Measurements from ENCODE around the gene GNPAT. TPM values are rescaled to one million over a fixed set of nuclear protein-coding genes. Genes with fewer than 3 reads are reported as not detected.

The GNPAT gene
- total RNA-seq, 2 experiments from 2014 or later, result 11.8 to 12.8 TPM

DNA sequence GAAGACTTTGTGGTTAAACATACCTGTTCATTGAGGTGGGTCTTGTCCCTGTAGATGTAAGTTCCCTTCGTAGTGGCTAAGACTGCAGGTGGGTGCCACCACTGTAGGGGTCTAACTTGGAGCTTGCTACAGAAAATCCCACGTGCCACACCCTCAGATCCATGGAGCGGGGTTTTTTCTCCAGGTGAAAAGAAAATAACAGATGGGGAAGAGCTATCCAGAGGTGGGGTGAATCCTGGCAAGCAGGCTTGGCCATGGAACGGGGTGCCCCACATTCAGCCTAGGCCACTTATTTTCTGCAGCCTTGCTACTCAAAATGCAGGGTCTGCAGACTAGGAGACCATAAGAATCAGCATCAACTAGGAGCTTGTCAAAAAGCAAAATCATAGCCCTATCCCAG, 72.6 kb downstream of the GNPAT start:
- Mint-ChIP-seq H3K36me3 (ENCODE audit: low read depth) (no peaks in the 10 kb centered on the region), H3K27me3 (no peaks in the 10 kb centered on the region), H3K27ac (no peak overlapping the region), H3K4me3 (no peak overlapping the region), H3K9me3 (no peaks in the 10 kb centered on the region), H3K4me1 (ENCODE audit: low read depth) (no peaks in the 10 kb centered on the region)
- Histone ChIP-seq H3K9me3 (ENCODE audit: control insufficient read depth in 1 of 2, insufficient read depth in 1 of 2, low read length in 2 of 2) (no peaks in the 10 kb centered on the region), H3K36me3 (ENCODE audit: insufficient read depth, low read length) (no peaks in the 10 kb centered on the region), H3K27me3 (ENCODE audit: control insufficient read depth in 1 of 2, insufficient read depth in 2 of 2, low read length in 2 of 2) (no peaks in the 10 kb centered on the region), H3K27ac (ENCODE audit: low read depth in 1 of 2, low read length in 2 of 2) (no peak overlapping the region), H3K4me1 (ENCODE audit: insufficient read depth, low read length) (no peaks in the 10 kb centered on the region), H3K4me3 (ENCODE audit: low read length) (no peak overlapping the region)
- intact Hi-C loops (cut with DNase I, micrococcal nuclease), result no loop called here
- POLR2A ChIA-PET, result no interaction called here
- TF ChIP-seq, protein P1, sequence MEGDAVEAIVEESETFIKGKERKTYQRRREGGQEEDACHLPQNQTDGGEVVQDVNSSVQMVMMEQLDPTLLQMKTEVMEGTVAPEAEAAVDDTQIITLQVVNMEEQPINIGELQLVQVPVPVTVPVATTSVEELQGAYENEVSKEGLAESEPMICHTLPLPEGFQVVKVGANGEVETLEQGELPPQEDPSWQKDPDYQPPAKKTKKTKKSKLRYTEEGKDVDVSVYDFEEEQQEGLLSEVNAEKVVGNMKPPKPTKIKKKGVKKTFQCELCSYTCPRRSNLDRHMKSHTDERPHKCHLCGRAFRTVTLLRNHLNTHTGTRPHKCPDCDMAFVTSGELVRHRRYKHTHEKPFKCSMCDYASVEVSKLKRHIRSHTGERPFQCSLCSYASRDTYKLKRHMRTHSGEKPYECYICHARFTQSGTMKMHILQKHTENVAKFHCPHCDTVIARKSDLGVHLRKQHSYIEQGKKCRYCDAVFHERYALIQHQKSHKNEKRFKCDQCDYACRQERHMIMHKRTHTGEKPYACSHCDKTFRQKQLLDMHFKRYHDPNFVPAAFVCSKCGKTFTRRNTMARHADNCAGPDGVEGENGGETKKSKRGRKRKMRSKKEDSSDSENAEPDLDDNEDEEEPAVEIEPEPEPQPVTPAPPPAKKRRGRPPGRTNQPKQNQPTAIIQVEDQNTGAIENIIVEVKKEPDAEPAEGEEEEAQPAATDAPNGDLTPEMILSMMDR (IDR thresholded peaks at IDR 0.05), result no peak
- ATAC-seq (ENCODE audit: poor library complexity), result no peak
- no peak for DNase-seq
- CTCF ChIA-PET, result no interaction called here

DNA sequence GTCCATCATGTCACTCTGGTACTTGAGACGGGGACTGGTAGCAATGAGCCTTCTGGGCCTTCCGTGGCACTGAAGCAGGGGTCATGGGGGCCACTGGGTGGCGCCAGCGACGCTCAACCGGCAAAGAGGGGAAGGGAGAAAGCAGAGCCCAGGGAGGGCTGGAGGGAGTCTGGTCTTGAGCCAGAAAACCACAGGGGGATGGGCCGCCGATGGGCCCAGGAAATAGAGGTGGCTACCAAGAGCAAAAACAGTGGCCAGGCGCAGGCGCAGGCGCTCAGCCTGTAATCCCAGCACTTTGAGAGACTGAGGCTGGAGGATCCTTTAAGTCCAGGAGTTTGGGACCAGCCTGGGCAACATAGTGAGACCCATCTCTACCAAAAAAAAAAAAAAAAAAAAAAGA, 74.9 kb downstream of the GNPAT start:
- Mint-ChIP-seq H3K4me3 (no peak overlapping the region), H3K9me3 (no peaks in the 10 kb centered on the region), H3K4me1 (ENCODE audit: low read depth) (no peaks in the 10 kb centered on the region), H3K36me3 (ENCODE audit: low read depth) (no peaks in the 10 kb centered on the region), H3K27ac (no peak overlapping the region), H3K27me3 (no peaks in the 10 kb centered on the region)
- ChIA-PET POLR2A (interaction anchor here (1.0 kb wide), 1 partner anchor 22 kb away, joined by 3 read pairs; the partner anchor contains the start of gene EXOC8), CTCF (interaction anchor here (1.4 kb wide), 1 partner anchor 50 kb away, joined by 4 read pairs; no protein-coding TSS in a partner anchor)
- Histone ChIP-seq H3K4me1 (ENCODE audit: insufficient read depth, low read length) (no peaks in the 10 kb centered on the region), H3K27ac (ENCODE audit: low read depth in 1 of 2, low read length in 2 of 2) (no peak overlapping the region), H3K27me3 (ENCODE audit: control insufficient read depth in 1 of 2, insufficient read depth in 2 of 2, low read length in 2 of 2) (no peaks in the 10 kb centered on the region), H3K9me3 (ENCODE audit: control insufficient read depth in 1 of 2, insufficient read depth in 1 of 2, low read length in 2 of 2) (no peaks in the 10 kb centered on the region), H3K36me3 (ENCODE audit: insufficient read depth, low read length) (no peaks in the 10 kb centered on the region), H3K4me3 (ENCODE audit: low read length) (no peak overlapping the region)
- ATAC-seq (ENCODE audit: poor library complexity) (peak; percentile 48), DNase-seq (peak in 12 of 14 experiments; percentile 15 to 65 (median 30))
- TF ChIP-seq, protein P1 (IDR thresholded peaks at IDR 0.05), result peak; percentile 33
- intact Hi-C loops (cut with DNase I, micrococcal nuclease), result loop anchor here in 1 of 2 experiments (2.0 kb wide), 1 partner anchor 289 kb away; no protein-coding TSS in a partner anchor

DNA sequence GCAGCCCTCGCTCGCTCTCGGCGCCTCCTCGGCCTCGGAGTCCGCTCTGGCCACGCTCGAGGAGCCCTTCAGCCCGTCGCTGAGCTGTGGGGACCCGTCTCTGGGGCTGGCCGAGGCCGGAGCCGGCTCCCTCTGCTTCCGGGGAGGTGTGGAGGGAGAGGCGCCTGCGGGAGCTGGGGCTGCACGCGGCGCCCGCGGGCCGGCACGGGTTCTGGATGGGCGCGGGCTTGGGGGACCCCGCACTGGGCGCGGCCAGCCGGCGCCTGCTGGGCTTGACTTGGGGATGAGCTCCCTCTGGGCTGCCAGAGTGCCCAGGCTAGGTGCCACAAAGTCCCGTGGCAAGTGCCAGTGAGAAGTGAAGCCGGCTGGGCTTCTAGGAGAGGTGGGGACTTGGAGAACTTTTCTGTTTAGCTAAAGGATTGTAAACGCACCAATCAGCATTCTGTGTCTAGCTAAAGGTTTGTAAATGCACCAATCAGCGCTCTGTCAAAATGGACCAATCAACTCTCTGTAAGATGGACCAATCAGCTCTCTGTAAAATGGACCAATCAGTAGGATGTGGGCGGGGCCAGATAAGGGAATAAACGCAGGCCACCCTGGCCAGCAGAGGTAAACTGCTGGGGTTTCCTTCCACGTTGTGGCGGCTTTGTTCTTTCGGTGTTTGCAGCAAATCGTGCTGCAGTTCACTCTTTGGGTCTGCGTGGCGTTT, 76.4 kb downstream of the GNPAT start:
- H3K4me1 ChIP-seq (ENCODE audit: insufficient read depth, low read length), result no peaks in the 10 kb centered on the region
- CTCF ChIA-PET, result no interaction called here
- Mint-ChIP-seq H3K27ac (no peak overlapping the region), H3K4me3 (no peak overlapping the region), H3K4me1 (ENCODE audit: low read depth) (no peaks in the 10 kb centered on the region), H3K36me3 (ENCODE audit: low read depth) (no peaks in the 10 kb centered on the region), H3K27me3 (no peaks in the 10 kb centered on the region), H3K9me3 (no peaks in the 10 kb centered on the region)
- DNase-seq (no peak), ATAC-seq (ENCODE audit: poor library complexity) (no peak)
- H3K9me3 ChIP-seq (ENCODE audit: control insufficient read depth in 1 of 2, insufficient read depth in 1 of 2, low read length in 2 of 2), result no peaks in the 10 kb centered on the region
- H3K27ac ChIP-seq (ENCODE audit: low read depth in 1 of 2, low read length in 2 of 2), result no peak overlapping the region
- no peaks in the 10 kb centered on the region for H3K36me3 ChIP-seq (ENCODE audit: insufficient read depth, low read length)
- no peak overlapping the region for H3K4me3 ChIP-seq (ENCODE audit: low read length)
- POLR2A ChIA-PET, result interaction anchor here (1.1 to 1.5 kb wide), 2 partner anchors 19 to 21 kb away, joined by 3 read pairs; partner anchors contain the start of genes EXOC8 and SPRTN
- H3K27me3 ChIP-seq (ENCODE audit: control insufficient read depth in 1 of 2, insufficient read depth in 2 of 2, low read length in 2 of 2), result no peaks in the 10 kb centered on the region
- intact Hi-C loops (cut with DNase I, micrococcal nuclease), result loop anchor here in 1 of 2 experiments (2.0 kb wide), 1 partner anchor 287 kb away; no protein-coding TSS in a partner anchor
- TF ChIP-seq, protein P1 (IDR thresholded peaks at IDR 0.05), result no peak

Measured in CD4-positive, alpha-beta T cell (primary cell).